SH-SY5Y (cell line): ENCODE measurements around the gene SNAP91.

ENCODE experiments used
- GATA2 ChIP-seq: IDR thresholded peaks from 2 replicates; pipeline ENCODE4 v1.6.1; 2011; ENCODE audit warnings: mild to moderate bottlenecking, low read depth, low read length
- GATA3 ChIP-seq: IDR thresholded peaks from 2 replicates; pipeline ENCODE4 v1.6.1; 2011; ENCODE audit warnings: low read depth, mild to moderate bottlenecking, low read length, moderate library complexity

SNAP91 gene

GRCh38 chr6:83592770-83593394 is 116.0 kb downstream of the SNAP91 start:
- no peak for TF ChIP-seq GATA3
- no peak for TF ChIP-seq GATA2

GRCh38 chr6:83590416-83590815 is 118.5 kb downstream of the SNAP91 start:
- TF ChIP-seq GATA3 = no peak
- no peak for TF ChIP-seq GATA2

- TF ChIP-seq GATA2 (no peak), GATA3 (no peak)
These were observed 119.8 kb downstream of the SNAP91 start for GRCh38 chr6:83589076-83589475.

DNA sequence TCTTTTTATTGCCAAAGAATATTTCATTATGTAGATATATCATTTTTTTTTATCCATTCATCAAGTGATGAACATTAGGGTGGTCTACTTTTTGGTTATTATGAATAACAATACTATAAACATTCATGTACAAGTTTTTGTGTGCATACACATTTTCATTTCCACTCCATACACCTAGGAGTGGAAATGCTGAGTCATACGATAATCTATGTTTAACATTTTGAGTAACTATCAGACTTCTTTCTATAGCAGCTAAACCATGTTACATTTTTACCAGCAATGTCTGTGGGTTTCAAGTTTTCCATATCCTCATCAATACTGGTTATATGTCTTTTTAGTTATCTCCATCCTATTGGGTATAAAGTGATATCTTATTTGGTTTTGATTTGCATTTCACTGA is 130.8 kb downstream of the SNAP91 start:
- TF ChIP-seq GATA3 (no peak), GATA2 (no peak)

GRCh38 chr6:83574783-83575182 is 134.1 kb downstream of the SNAP91 start:
- no peak for TF ChIP-seq GATA2
- TF ChIP-seq GATA3 = no peak

DNA sequence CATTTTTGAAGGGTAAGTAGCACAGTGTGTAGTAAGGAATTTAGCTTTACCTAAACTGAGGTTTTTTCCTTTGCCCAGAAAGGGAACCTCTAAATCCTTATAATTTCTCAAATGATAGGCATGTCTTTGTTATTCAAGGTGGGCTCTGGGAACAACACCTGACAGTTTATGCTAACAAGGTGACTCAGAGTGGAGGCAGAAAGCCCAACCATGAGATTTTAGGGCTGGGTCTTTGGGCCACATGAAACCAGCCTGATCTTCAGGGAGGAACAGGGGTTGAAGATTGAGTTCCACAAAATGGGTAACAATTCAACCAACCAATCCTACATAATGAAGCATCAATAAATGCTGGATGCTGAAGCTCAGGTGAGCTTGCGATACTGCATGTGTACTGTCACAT is 149.9 kb downstream of the SNAP91 start:
- TF ChIP-seq GATA3 (no peak), GATA2 (no peak)

DNA sequence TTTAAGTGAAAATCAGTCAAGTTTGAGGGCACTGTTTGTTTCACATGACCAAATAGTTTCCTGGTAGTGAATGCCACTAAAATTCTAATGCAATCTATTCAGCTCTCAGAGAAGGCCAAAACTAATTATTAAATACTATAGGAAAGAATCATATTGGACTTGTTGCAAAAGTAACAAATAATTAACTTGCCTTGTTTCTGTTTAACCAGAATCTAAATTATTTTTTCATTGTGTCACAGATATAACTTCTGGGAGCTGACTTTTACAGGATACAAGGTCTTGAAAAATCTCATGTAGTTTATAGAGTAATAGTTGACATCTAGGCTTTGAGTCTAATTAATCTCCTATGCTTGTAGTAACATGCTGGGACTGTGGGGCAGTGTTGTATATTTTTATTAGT is 152.0 kb downstream of the SNAP91 start:
- TF ChIP-seq GATA2 (no peak), GATA3 (no peak)

DNA sequence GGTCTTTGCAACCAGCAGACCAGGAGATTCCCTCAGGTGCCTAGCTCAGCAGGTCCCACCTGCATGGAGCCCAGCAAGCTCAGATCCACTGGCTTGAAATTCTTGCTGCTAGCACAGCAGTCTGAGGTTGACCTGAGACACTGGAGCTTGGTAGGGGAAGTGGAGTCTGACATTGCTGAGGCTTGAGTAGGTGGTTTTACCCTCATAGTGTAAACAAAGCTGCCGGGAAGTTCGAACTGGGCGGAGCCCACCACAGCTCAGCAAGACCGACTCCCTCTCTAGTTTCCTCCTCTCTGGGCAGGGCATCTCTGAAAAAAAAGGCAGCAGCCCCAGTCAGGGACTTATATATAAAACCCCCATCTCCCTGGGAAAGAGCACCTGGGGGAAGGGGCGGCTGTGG is 162.3 kb downstream of the SNAP91 start:
- no peak for TF ChIP-seq GATA3
- no peak for TF ChIP-seq GATA2

DNA sequence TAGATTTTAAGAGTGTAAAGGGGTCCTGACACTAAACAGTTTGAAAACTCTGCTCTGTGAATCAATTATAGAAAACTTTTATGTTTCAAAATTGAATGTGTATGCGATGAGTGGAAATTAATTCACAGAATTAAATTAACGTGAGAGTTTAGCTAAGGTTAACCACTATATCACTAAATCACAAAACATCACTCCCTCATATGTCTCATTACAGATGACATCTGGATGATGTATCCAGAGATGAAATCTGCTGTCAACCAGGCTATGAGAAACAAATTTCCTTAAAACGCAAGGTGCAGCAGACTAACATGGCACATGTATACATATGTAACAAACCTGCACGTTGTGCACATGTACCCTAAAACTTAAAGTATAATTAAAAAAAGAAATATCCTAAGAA is 169.2 kb downstream of the SNAP91 start:
- no peak; the same call in 1 of the 2 replicates for TF ChIP-seq GATA2
- TF ChIP-seq GATA3 = peak; percentile 52; the same call in 1 of the 2 replicates

- TF ChIP-seq GATA3 (no peak), GATA2 (no peak)
These were observed 172.0 kb downstream of the SNAP91 start for GRCh38 chr6:83536647-83537589.

- TF ChIP-seq GATA3 = no peak
- no peak for TF ChIP-seq GATA2
These were observed 172.8 kb downstream of the SNAP91 start for GRCh38 chr6:83536034-83536646.

- no peak for TF ChIP-seq GATA3
- no peak for TF ChIP-seq GATA2
These were observed 190.0 kb downstream of the SNAP91 start for GRCh38 chr6:83518816-83519480.

DNA sequence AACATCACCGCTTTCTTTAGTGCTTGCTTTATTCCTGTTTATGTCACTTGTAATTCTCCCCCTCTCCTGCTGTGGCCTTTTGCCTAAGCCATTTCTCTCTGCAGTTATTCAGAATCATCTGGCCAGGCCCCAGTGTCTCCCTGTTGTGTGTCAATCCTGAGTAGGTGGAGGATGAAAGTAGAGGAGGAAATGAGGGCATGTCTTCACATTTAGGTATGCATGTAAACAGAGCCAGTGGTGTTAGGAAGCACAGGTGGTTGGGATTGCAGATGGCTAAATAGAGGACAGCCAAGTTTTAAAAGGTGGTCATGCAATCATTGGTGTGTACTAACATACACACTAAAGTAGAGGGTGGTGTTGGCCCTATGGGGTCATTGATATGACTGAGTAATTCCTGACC is 191.4 kb downstream of the SNAP91 start:
- TF ChIP-seq GATA2 (no peak), GATA3 (no peak)
